GM13977 (cell line): ENCODE results near the gene GPRC5B.

Source experiments
- DNase-seq: peaks from one replicate; pipeline ENCODE4 v3.0.0; 2012; ENCODE audit warnings: low spot score
- in situ Hi-C: fragments of 300-500 bp; cut with MboI; formaldehyde crosslinking; loops from one replicate; pipeline ENCODE4 v1.12.0; 2022; ENCODE audit warnings: low sequenced_read_pairs, low pct_unique_long_range_greater_than_20kb, mixed read lengths, inconsistent platforms; ENCODE audit not compliant: unreplicated experiment
- TF ChIP-seq, protein P1 (sequence below): IDR thresholded peaks from 2 replicates; pipeline ENCODE4 v1.5.1; 2012; ENCODE audit warnings: mild to moderate bottlenecking, control low read depth; ENCODE audit not compliant: insufficient read depth; ENCODE audit errors: extremely low read depth, missing control alignments

GPRC5B gene

DNA sequence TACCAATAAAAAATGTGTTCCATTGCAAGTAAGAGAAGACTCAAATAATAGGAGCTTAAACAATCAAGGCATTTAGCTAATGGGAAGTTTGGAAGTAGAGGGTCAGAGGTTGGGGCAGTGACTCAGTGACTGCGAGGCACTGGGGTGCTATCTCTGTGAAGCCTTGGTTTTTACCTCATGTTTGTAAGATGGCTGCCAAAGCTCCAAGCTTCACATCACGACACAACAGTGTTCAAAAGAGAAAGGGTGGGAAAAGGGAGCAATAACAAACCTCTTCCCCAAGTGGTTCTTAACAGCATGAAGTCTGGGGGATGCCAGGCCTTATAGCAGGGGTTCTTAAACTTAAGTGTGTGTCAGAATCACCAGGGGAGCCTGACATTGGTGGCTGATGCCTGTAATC, 26.6 kb upstream of the GPRC5B start:
- in situ Hi-C loops = loop anchor here (25.0 kb wide), 1 partner anchor 801 kb away; no protein-coding TSS in a partner anchor
- DNase-seq = no peak

DNA sequence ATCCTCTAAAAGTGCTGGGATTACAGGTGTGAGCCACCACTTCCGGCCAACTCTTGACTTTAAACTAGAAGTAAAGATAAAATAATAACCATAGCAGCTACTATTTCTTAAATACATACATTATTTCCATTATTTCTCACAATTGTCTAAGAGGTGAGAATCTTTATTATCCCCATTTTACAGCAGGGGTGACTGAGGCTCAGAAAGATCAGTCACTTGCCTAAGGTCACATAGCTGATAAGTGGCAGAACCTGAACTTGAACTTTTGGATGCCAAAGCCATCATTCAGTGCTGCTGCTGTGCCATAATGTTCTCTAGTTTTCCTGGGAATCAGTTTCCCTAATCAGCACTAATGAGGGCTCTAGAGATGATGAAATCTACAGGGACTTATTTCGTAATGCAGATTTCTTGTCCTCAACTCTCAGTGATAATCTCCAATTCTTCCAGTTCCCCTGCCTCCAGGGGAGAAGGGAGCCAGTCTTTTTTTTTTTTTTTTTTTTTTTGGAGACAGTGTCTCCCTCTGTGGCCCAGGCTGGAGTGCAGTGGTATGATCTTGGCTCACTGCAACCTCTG, 25.2 kb upstream of the GPRC5B start:
- DNase-seq = no peak
- in situ Hi-C loops = loop anchor here (10.0 to 25.0 kb wide), 3 partner anchors 395 to 802 kb away; no protein-coding TSS in a partner anchor
- TF ChIP-seq, protein P1, sequence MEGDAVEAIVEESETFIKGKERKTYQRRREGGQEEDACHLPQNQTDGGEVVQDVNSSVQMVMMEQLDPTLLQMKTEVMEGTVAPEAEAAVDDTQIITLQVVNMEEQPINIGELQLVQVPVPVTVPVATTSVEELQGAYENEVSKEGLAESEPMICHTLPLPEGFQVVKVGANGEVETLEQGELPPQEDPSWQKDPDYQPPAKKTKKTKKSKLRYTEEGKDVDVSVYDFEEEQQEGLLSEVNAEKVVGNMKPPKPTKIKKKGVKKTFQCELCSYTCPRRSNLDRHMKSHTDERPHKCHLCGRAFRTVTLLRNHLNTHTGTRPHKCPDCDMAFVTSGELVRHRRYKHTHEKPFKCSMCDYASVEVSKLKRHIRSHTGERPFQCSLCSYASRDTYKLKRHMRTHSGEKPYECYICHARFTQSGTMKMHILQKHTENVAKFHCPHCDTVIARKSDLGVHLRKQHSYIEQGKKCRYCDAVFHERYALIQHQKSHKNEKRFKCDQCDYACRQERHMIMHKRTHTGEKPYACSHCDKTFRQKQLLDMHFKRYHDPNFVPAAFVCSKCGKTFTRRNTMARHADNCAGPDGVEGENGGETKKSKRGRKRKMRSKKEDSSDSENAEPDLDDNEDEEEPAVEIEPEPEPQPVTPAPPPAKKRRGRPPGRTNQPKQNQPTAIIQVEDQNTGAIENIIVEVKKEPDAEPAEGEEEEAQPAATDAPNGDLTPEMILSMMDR = no peak

More for the DNA sequence above, 26.6 kb upstream of the GPRC5B start:
- TF ChIP-seq, protein P1 = no peak

DNA sequence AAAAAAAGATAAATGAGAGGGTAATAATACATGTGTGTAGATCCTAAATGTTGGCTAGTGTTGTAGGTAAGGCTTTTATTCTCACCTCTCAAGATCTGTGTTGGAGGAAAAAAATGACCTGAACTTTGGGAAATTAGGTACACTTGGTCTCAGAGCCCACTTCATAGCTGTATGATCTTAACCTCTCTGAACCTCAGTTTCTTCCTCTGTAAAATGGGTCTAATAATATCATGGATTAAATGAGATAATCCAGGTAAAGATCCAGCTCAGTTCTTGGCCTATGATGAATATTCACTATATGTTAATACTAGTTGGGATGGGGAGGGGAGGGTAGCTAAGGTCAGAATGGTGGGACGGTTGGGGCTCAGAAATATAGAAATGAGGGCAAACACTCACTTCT, 24.3 kb upstream of the GPRC5B start:
- in situ Hi-C loops = loop anchor here (10.0 to 25.0 kb wide), 3 partner anchors 396 to 803 kb away; no protein-coding TSS in a partner anchor
- no peak for DNase-seq
- TF ChIP-seq, protein P1 = no peak

DNA sequence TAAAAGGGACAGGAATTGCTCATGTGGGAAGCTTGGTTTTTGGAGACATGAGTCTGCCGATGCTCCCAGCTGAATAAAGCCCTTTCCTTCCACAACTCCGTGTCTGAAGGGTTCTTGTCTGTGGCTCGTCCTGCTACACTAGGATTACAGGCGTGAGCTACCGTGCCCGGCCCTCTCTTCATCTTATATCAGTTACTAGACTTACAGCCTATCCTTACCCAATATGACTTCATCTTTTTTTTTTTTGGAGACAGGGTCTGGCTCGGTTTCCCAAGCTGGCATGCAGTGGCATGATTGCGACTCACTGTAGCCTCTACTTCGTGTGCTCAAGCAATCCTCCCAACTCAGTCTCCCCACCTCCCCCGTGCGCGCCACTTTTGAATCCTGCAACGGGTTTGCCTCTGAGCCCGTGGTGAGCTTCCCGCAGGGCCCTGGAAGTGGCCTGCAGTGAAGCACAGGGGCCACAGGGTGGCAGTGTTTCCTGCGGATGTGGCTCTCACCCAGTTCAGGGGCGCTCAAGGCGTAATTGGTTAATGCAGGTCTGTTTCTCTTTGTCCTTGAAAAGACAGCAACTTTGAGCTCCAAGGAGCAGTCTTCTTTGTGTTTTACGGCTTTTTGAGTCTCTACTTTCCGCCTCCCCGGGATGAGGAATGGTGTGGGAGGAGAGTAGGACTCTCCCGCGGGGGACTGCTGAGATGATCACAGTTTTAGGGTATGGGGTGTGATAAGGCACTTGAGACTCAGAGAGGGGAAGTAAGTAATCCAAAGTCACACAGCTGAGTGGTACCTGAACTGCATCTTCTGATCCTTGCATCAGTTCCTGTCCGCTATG, 22.7 kb upstream of the GPRC5B start:
- DNase-seq = peak; percentile 72
- TF ChIP-seq, protein P1 = peak; percentile 98
- in situ Hi-C loops = loop anchor here (10.0 to 25.0 kb wide), 3 partner anchors 397 to 805 kb away; no protein-coding TSS in a partner anchor

DNA sequence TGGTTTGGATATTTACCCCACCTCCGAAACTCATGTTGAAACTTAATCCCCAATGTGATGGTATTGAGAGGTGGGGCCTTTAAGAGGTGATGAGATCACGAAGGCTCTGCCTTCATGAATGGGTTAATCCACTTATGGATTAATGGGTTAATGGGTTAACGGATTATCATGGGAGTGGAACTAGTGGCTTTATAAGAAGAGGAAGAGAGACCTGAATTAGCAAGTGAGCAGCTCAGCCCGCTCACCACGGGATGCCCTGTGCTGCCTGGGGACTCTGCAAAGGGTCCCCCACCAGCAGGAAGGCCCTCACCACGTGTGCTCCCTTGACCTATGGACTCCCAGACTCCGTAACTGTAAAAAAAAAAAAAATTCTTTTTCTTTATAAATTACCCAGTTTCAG, 16.5 kb upstream of the GPRC5B start:
- no peak for DNase-seq
- TF ChIP-seq, protein P1 = no peak
- in situ Hi-C loops = loop anchor here (10.0 to 25.0 kb wide), 3 partner anchors 404 to 811 kb away; no protein-coding TSS in a partner anchor

DNA sequence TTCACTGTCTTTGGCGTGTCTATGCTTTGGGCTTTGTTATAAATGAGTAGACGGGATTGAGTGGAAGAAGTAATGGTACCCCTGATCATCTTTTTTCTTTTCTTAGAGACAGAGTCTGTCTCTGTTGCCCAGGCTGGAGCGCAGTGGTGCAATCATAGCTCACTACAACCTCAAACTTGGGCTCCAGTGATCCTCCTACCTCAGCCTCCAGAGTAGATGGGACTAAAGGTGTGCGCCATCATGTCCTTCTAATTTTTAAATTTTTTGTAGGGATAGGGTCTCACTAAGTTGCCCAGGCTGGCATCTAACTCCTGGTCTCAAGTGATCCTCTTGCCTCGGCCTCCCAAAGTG, 14.9 kb upstream of the GPRC5B start:
- TF ChIP-seq, protein P1 = no peak
- no peak for DNase-seq
- in situ Hi-C loops = no loop called here
